SK-N-SH (cell line): ENCODE measurements around the gene OR14A16. TPM values are rescaled to one million over a fixed set of nuclear protein-coding genes. Genes with fewer than 3 reads are reported as not detected.

Experiments used
- CTCF ChIA-PET: fragments of 300-600, 350-600 bp; formaldehyde crosslinking; extraction: SDS; loops from one replicate; lab custom pipeline; 2021; lab: Yijun Ruan, JAX
- POLR2A ChIA-PET: fragments of 350-600 bp; sonication (Branson Sonifier 250); formaldehyde crosslinking; extraction: SDS; loops from one replicate; lab custom pipeline; 2020; ENCODE audit warnings: antibody characterized with exemption, inconsistent platforms; lab: Yijun Ruan, JAX
- DNase-seq: peaks from one replicate; pipeline ENCODE4 v3.0.0; 2012
- H2AFZ ChIP-seq: fragments of 200-600 bp; sonication (generic); 2 replicates; pipeline ENCODE4 v1.8.1; 2016; ENCODE audit warnings: antibody characterized with exemption, mild to moderate bottlenecking, low read depth
- H3F3A ChIP-seq: fragments of 200-600 bp; sonication (generic); replicated peaks from 2 replicates; pipeline ENCODE3; 2016; ENCODE audit warnings: antibody characterized with exemption, mild to moderate bottlenecking; ENCODE audit not compliant: insufficient read depth
- H3K27ac ChIP-seq, 2 experiments: fragments of 200-500 bp in 1 of 2; fragments of 200-600 bp in 1 of 2; sonication (Bioruptor generic) in 1 of 2; sonication (generic), shearing (Covaris generic) in 1 of 2; 2 replicates each; pipeline versions ENCODE4 v1.5.1 to v1.6.1; 2014 to 2016; ENCODE audit warnings: low read depth in 2 of 2, inconsistent platforms in 1 of 2, low read length in 1 of 2, mild to moderate bottlenecking in 1 of 2, mixed read lengths in 1 of 2
- H3K27me3 ChIP-seq: fragments of 200-600 bp; sonication (generic), shearing (Covaris generic); 2 replicates; pipeline ENCODE4 v1.6.1; 2016; ENCODE audit warnings: mixed run types; ENCODE audit not compliant: insufficient read depth
- H3K36me3 ChIP-seq, 2 experiments: fragments of 200-500 bp in 1 of 2; fragments of 200-600 bp in 1 of 2; sonication (Bioruptor generic) in 1 of 2; sonication (generic) in 1 of 2; replicated peaks in 1 of 2; 2 replicates each; pipeline versions ENCODE3 to v1.5.1; 2014 to 2016; ENCODE audit warnings: low read length in 1 of 2, mild to moderate bottlenecking in 1 of 2; ENCODE audit not compliant: insufficient read depth in 2 of 2, control insufficient read depth in 1 of 2
- H3K4me1 ChIP-seq, 2 experiments: fragments of 200-500 bp in 1 of 2; fragments of 200-600 bp in 1 of 2; sonication (Bioruptor generic) in 1 of 2; sonication (generic), shearing (Covaris generic) in 1 of 2; 2 replicates each; pipeline versions ENCODE4 v1.5.1 to v1.6.1; 2014 to 2016; ENCODE audit warnings: low read depth in 1 of 2, low read length in 1 of 2, mixed run types in 1 of 2; ENCODE audit not compliant: insufficient read depth in 2 of 2, control insufficient read depth in 1 of 2
- H3K4me2 ChIP-seq: fragments of 200-600 bp; sonication (generic), shearing (Covaris generic); 2 replicates; pipeline ENCODE4 v1.6.1; 2017; ENCODE audit warnings: mixed run types
- H3K4me3 ChIP-seq, 2 experiments: fragments of 200-500 bp in 1 of 2; fragments of 200-600 bp in 1 of 2; sonication (Bioruptor generic) in 1 of 2; sonication (generic), shearing (Covaris generic) in 1 of 2; 2 replicates each; pipeline versions ENCODE4 v1.5.1 to v1.8.1; 2014 to 2016; ENCODE audit warnings: low read depth in 2 of 2, inconsistent platforms in 1 of 2, low read length in 1 of 2, mild to moderate bottlenecking in 1 of 2, mixed read lengths in 1 of 2, moderate library complexity in 1 of 2
- H3K79me2 ChIP-seq: fragments of 200-600 bp; sonication (generic); 2 replicates; pipeline ENCODE4 v1.8.1; 2017; ENCODE audit warnings: mild to moderate bottlenecking; ENCODE audit not compliant: insufficient read depth
- H3K9ac ChIP-seq: fragments of 200-600 bp; sonication (generic); 2 replicates; pipeline ENCODE4 v1.6.1; 2017; ENCODE audit warnings: mixed run types
- H3K9me2 ChIP-seq: fragments of 200-600 bp; sonication (generic); 2 replicates; pipeline ENCODE4 v1.6.1; 2017; ENCODE audit warnings: mixed run types
- H3K9me3 ChIP-seq: fragments of 200-600 bp; sonication (generic); 2 replicates; pipeline ENCODE4 v1.6.1; 2017; ENCODE audit warnings: mixed run types, mild to moderate bottlenecking, moderate library complexity
- H4K20me1 ChIP-seq: fragments of 200-600 bp; sonication (generic); 2 replicates; pipeline ENCODE4 v1.6.1; 2017; ENCODE audit warnings: mild to moderate bottlenecking, mixed run types; ENCODE audit not compliant: insufficient read depth
- CHD2 ChIP-seq: fragments of 150-350 bp; IDR thresholded peaks from 2 replicates; pipeline ENCODE4 v1.6.1; 2018; ENCODE audit warnings: low read length; ENCODE audit not compliant: partially characterized antibody
- CTCF ChIP-seq: fragments of 200-600 bp; sonication (generic); IDR thresholded peaks from 2 replicates; pipeline ENCODE4 v1.6.1; 2017; ENCODE audit warnings: antibody characterized with exemption, mild to moderate bottlenecking, moderate library complexity
- EP300 ChIP-seq, 2 experiments: IDR thresholded peaks; 2 replicates each; pipeline versions ENCODE4 v1.4.0 to v1.6.1; 2012; ENCODE audit warnings: borderline replicate concordance in 1 of 2, low read depth in 1 of 2, low read length in 1 of 2
- EZH2phosphoT487 ChIP-seq: fragments of 200-600 bp; sonication (generic); IDR thresholded peaks from 2 replicates; pipeline ENCODE4 v1.6.1; 2017; ENCODE audit warnings: low read depth, mixed run types, mild to moderate bottlenecking, antibody characterized with exemption, moderate library complexity, borderline replicate concordance
- FOSL2 ChIP-seq: IDR thresholded peaks from 2 replicates; pipeline ENCODE4 v1.4.0; 2012; ENCODE audit warnings: low read depth, mild to moderate bottlenecking, moderate library complexity, borderline replicate concordance
- FOXJ3 ChIP-seq: sonication (generic); formaldehyde crosslinking; IDR thresholded peaks from 2 replicates; pipeline ENCODE4 v1.5.1; 2020; ENCODE audit warnings: mild to moderate bottlenecking, missing genetic modification reagents
- GABPA ChIP-seq: IDR thresholded peaks from 2 replicates; pipeline ENCODE4 v1.4.0; 2012; ENCODE audit warnings: low read depth, mild to moderate bottlenecking
- NRF1 ChIP-seq: IDR thresholded peaks from 2 replicates; pipeline ENCODE4 v1.6.1; 2012; ENCODE audit warnings: low read depth, mild to moderate bottlenecking, low read length
- PBX3 ChIP-seq: IDR thresholded peaks from 2 replicates; pipeline ENCODE4; 2012
- POLR2AphosphoS5 ChIP-seq: IDR thresholded peaks from 2 replicates; pipeline ENCODE4 v1.6.1; 2012; ENCODE audit warnings: low read depth, low read length
- REST ChIP-seq: IDR thresholded peaks from 2 replicates; pipeline ENCODE4 v1.6.1; 2012; ENCODE audit warnings: mild to moderate bottlenecking, low read depth, low read length, moderate library complexity
- RFX5 ChIP-seq: IDR thresholded peaks from 2 replicates; pipeline ENCODE4 v1.6.1; 2012; ENCODE audit warnings: mild to moderate bottlenecking, improper control_type of control experiment, low read length
- SMC3 ChIP-seq: IDR thresholded peaks from 2 replicates; pipeline ENCODE4 v1.6.1; 2012; ENCODE audit warnings: low read depth, low read length, improper control_type of control experiment
- TAF1 ChIP-seq: IDR thresholded peaks from 2 replicates; pipeline ENCODE4 v1.6.1; 2012; ENCODE audit warnings: low read depth, mild to moderate bottlenecking, low read length, moderate library complexity, borderline replicate concordance
- TCF12 ChIP-seq: IDR thresholded peaks from 2 replicates; pipeline ENCODE4 v1.4.0; 2012
- TEAD4 ChIP-seq: IDR thresholded peaks from 2 replicates; pipeline ENCODE4 v1.4.0; 2012; ENCODE audit warnings: mild to moderate bottlenecking, borderline replicate concordance; ENCODE audit not compliant: insufficient read depth
- USF1 ChIP-seq: IDR thresholded peaks from 2 replicates; pipeline ENCODE4 v1.4.0; 2012; ENCODE audit warnings: low read depth, borderline replicate concordance
- ZBTB33 ChIP-seq: IDR thresholded peaks from 2 replicates; pipeline ENCODE4 v1.4.0; 2012; ENCODE audit warnings: low read depth, borderline replicate concordance
- WGBS: methylation state at CpG from one replicate; pipeline ENCODE4 v1.1.6; 2017; ENCODE audit warnings: low lambda C conversion rate; 5-methylcytosine and 5-hydroxymethylcytosine counted together
- polyA plus RNA-seq, 3 experiments: library from polyadenylated mRNA; depleted of rRNA; stranded (reverse); fragments of >200 nt; gene quantifications; 2 replicates each; pipeline ENCODE4 v1.2.3, GENCODE V29; 2012

The OR14A16 gene
- polyA plus RNA-seq, 1 of the 3 experiments (the other 2 are of a cell fraction): not detected

- TF ChIP-seq FOXJ3 (CRISPR knock-in tag) (no peak), TEAD4 (no peak), USF1 (no peak), NRF1 (no peak), REST (no peak), FOSL2 (no peak), PBX3 (no peak), POLR2AphosphoS5 (no peak), EP300 (IDR thresholded peaks at IDR 0.05; ENCODE audit: borderline replicate concordance in 1 of 2, low read depth in 1 of 2, low read length in 1 of 2) (no peak), ZBTB33 (no peak), SMC3 (no peak), TAF1 (no peak), TCF12 (no peak), CTCF (no peak), RFX5 (no peak), GABPA (no peak), EZH2phosphoT487 (no peak), CHD2 (no peak)
- H3K4me3 ChIP-seq: no peak overlapping the region
- 6% methylated on average over 2 of the region's 2 CpGs for WGBS
- no peaks in the 10 kb centered on the region for H3K27me3 ChIP-seq
- H3K27ac ChIP-seq: no peak overlapping the region
- ChIA-PET CTCF (interaction anchor here (0.9 kb wide), 1 partner anchor 8 kb away, joined by 3 read pairs; no protein-coding TSS in a partner anchor), POLR2A (no interaction called here)
- H3K4me1 ChIP-seq: no peaks in the 10 kb centered on the region
- H3K9ac ChIP-seq: no peak overlapping the region
- H3K4me2 ChIP-seq: no peak overlapping the region
- H3K9me3 ChIP-seq: no peaks in the 10 kb centered on the region
- no peaks in the 10 kb centered on the region; the same call in 1 of the 2 replicates for H3K9me2 ChIP-seq
- no peaks in the 10 kb centered on the region for H3K36me3 ChIP-seq
- no peak overlapping the region for H2AFZ ChIP-seq
- no peaks in the 10 kb centered on the region for H3F3A ChIP-seq
- H3K79me2 ChIP-seq: no peaks in the 10 kb centered on the region
- no peak for DNase-seq
- H4K20me1 ChIP-seq: no peaks in the 10 kb centered on the region
Measured at GRCh38 chr1:247822060-247822459, 1.9 kb downstream of the OR14A16 start.
